GM21528 (cell line): Measurements from ENCODE around the gene MAGI3.
"Not testable (repeated sequence)": the region's sequence is repeated elsewhere in the genome, so short reads cannot be mapped to it uniquely, and the experiment has no call there.

ENCODE experiments used
- ATAC-seq: cut with Tn5 transposase; IDR thresholded peaks from one replicate; pipeline ENCODE4 v1.9.1; 2021; ENCODE audit warnings: mild to moderate bottlenecking, moderate library complexity; ENCODE audit not compliant: unreplicated experiment, low FRiP score

The MAGI3 gene

GRCh38 chr1:113678159-113678469 is 287.8 kb downstream of the MAGI3 start:
- ATAC-seq = no peak

- ATAC-seq = no peak
These were observed 291.5 kb downstream of the MAGI3 start for GRCh38 chr1:113681596-113682337.

GRCh38 chr1:113683384-113684152 is 293.3 kb downstream of the MAGI3 start:
- ATAC-seq = no peak

- ATAC-seq = no peak
These were observed 293.8 kb downstream of the MAGI3 start for GRCh38 chr1:113684153-113684541.

- no peak for ATAC-seq
These were observed 296.7 kb downstream of the MAGI3 start for GRCh38 chr1:113686891-113687618.

- no peak for ATAC-seq
These were observed 300.9 kb downstream of the MAGI3 start for GRCh38 chr1:113691184-113691583.

GRCh38 chr1:113692342-113692741 is 302.0 kb downstream of the MAGI3 start:
- no peak for ATAC-seq

- ATAC-seq = no peak
These were observed 302.6 kb downstream of the MAGI3 start for GRCh38 chr1:113692824-113693431.

GRCh38 chr1:113694910-113695309 is 304.6 kb downstream of the MAGI3 start:
- ATAC-seq = no peak

- no peak for ATAC-seq
These were observed 311.1 kb downstream of the MAGI3 start for GRCh38 chr1:113701429-113701828.

GRCh38 chr1:113714606-113715269 is 324.4 kb downstream of the MAGI3 start:
- no peak for ATAC-seq

- not testable (repeated sequence) for ATAC-seq
These were observed 327.2 kb downstream of the MAGI3 start for GRCh38 chr1:113717506-113717905.

GRCh38 chr1:113718621-113719020 is 328.3 kb downstream of the MAGI3 start:
- not testable (repeated sequence) for ATAC-seq

- ATAC-seq = no peak
These were observed 330.7 kb downstream of the MAGI3 start for GRCh38 chr1:113721010-113721409.

GRCh38 chr1:113732802-113733201 is 342.5 kb downstream of the MAGI3 start:
- ATAC-seq = no peak

GRCh38 chr1:113734357-113735055 is 344.2 kb downstream of the MAGI3 start:
- ATAC-seq = no peak
